OCI-M2 (cell line): Measurements from ENCODE around the gene TRDMT1.

Source experiments
- DNase-seq: peaks from one replicate; lab custom pipeline; 2025; ENCODE audit not compliant: unreplicated experiment; lab: John Stamatoyannopoulos, UW

TRDMT1 gene

GRCh38 chr10:17109475-17110207, 91.8 kb downstream of the TRDMT1 start:
- no peak for DNase-seq

- no peak for DNase-seq
Observed at GRCh38 chr10:17109046-17109445, 92.4 kb downstream of the TRDMT1 start.

GRCh38 chr10:17106991-17107390, 94.5 kb downstream of the TRDMT1 start:
- DNase-seq: no peak

- no peak for DNase-seq
Observed at GRCh38 chr10:17101910-17102266, 99.6 kb downstream of the TRDMT1 start.

- DNase-seq: no peak
Observed at GRCh38 chr10:17101257-17101909, 100.1 kb downstream of the TRDMT1 start.

GRCh38 chr10:17100586-17100985, 100.9 kb downstream of the TRDMT1 start:
- no peak for DNase-seq

GRCh38 chr10:17098012-17098411, 103.5 kb downstream of the TRDMT1 start:
- DNase-seq: no peak
